ENCODE results near the gene CCP110. TPM values are rescaled to one million over a fixed set of nuclear protein-coding genes. Genes with fewer than 3 reads are reported as not detected.

The CCP110 gene
- total RNA-seq, 2 experiments from 2014 or later, result 28.7 to 30.4 TPM

GRCh38 chr16:19502395-19503131 lies 21.2 kb upstream of the CCP110 start:
- Mint-ChIP-seq H3K27ac (no peak overlapping the region), H3K4me3 (no peak overlapping the region), H3K27me3 (no peaks in the 10 kb centered on the region), H3K4me1 (no peaks in the 10 kb centered on the region), H3K36me3 (peaks cover 12% of the 10 kb centered on the region), H3K9me3 (no peaks in the 10 kb centered on the region)
- peak; percentile 52 for DNase-seq

- peaks cover 12% of the 10 kb centered on the region for H3K36me3 Mint-ChIP-seq
- H3K9me3 Mint-ChIP-seq, result no peaks in the 10 kb centered on the region
- H3K27me3 Mint-ChIP-seq, result no peaks in the 10 kb centered on the region
- no peak overlapping the region for H3K27ac Mint-ChIP-seq
- H3K4me1 Mint-ChIP-seq, result no peaks in the 10 kb centered on the region
- H3K4me3 Mint-ChIP-seq, result no peak overlapping the region
- DNase-seq, result no peak
Observed at GRCh38 chr16:19503461-19504075, 20.2 kb upstream of the CCP110 start.

GRCh38 chr16:19505600-19506303 lies 18.0 kb upstream of the CCP110 start:
- no peak for DNase-seq
- Mint-ChIP-seq H3K27ac (no peak overlapping the region), H3K4me3 (no peak overlapping the region), H3K27me3 (no peaks in the 10 kb centered on the region), H3K36me3 (peaks cover 12% of the 10 kb centered on the region), H3K9me3 (no peaks in the 10 kb centered on the region), H3K4me1 (no peaks in the 10 kb centered on the region)

GRCh38 chr16:19506965-19507364 lies 16.8 kb upstream of the CCP110 start:
- no peaks in the 10 kb centered on the region for H3K4me1 Mint-ChIP-seq
- no peaks in the 10 kb centered on the region for H3K9me3 Mint-ChIP-seq
- H3K27ac Mint-ChIP-seq, result no peak overlapping the region
- no peak overlapping the region for H3K4me3 Mint-ChIP-seq
- DNase-seq, result no peak
- peaks cover 8% of the 10 kb centered on the region for H3K36me3 Mint-ChIP-seq
- no peaks in the 10 kb centered on the region for H3K27me3 Mint-ChIP-seq

- DNase-seq, result no peak
- H3K27ac Mint-ChIP-seq, result no peak overlapping the region
- peaks cover 10% of the 10 kb centered on the region for H3K36me3 Mint-ChIP-seq
- H3K4me3 Mint-ChIP-seq, result no peak overlapping the region
- no peaks in the 10 kb centered on the region for H3K9me3 Mint-ChIP-seq
- no peaks in the 10 kb centered on the region for H3K27me3 Mint-ChIP-seq
- no peaks in the 10 kb centered on the region for H3K4me1 Mint-ChIP-seq
Observed at GRCh38 chr16:19507867-19508266, 15.9 kb upstream of the CCP110 start.

- H3K4me3 Mint-ChIP-seq, result no peak overlapping the region
- no peak overlapping the region for H3K27ac Mint-ChIP-seq
- H3K36me3 Mint-ChIP-seq, result peaks cover 34% of the 10 kb centered on the region
Observed at GRCh38 chr16:19512297-19512696, 11.4 kb upstream of the CCP110 start.

GRCh38 chr16:19513377-19514053 lies 10.2 kb upstream of the CCP110 start:
- no peak for DNase-seq
- Mint-ChIP-seq H3K36me3 (peaks cover 37% of the 10 kb centered on the region), H3K27ac (no peak overlapping the region), H3K9me3 (no peaks in the 10 kb centered on the region), H3K27me3 (no peaks in the 10 kb centered on the region), H3K4me1 (peaks cover 13% of the 10 kb centered on the region), H3K4me3 (no peak overlapping the region)

More at GRCh38 chr16:19512297-19512696, 11.4 kb upstream of the CCP110 start:
- DNase-seq, result no peak
- H3K9me3 Mint-ChIP-seq, result no peaks in the 10 kb centered on the region
- H3K4me1 Mint-ChIP-seq, result peaks cover 8% of the 10 kb centered on the region
- H3K27me3 Mint-ChIP-seq, result no peaks in the 10 kb centered on the region

GRCh38 chr16:19515757-19516156 lies 8.0 kb upstream of the CCP110 start:
- Mint-ChIP-seq H3K36me3 (peaks cover 41% of the 10 kb centered on the region), H3K27me3 (no peaks in the 10 kb centered on the region), H3K27ac (no peak overlapping the region), H3K4me1 (peaks cover 25% of the 10 kb centered on the region), H3K9me3 (no peaks in the 10 kb centered on the region), H3K4me3 (no peak overlapping the region)
- no peak for DNase-seq

- Mint-ChIP-seq H3K27ac (no peak overlapping the region), H3K4me1 (peaks cover 33% of the 10 kb centered on the region)
- no peak for DNase-seq
Observed at GRCh38 chr16:19517424-19518089, 6.2 kb upstream of the CCP110 start.

GRCh38 chr16:19518388-19518787 lies 5.4 kb upstream of the CCP110 start:
- H3K27ac Mint-ChIP-seq, result no peak overlapping the region
- DNase-seq, result no peak
- H3K4me1 Mint-ChIP-seq, result peaks cover 33% of the 10 kb centered on the region
- H3K27me3 Mint-ChIP-seq, result no peaks in the 10 kb centered on the region
- H3K4me3 Mint-ChIP-seq, result no peak overlapping the region
- H3K9me3 Mint-ChIP-seq, result no peaks in the 10 kb centered on the region
- H3K36me3 Mint-ChIP-seq, result peaks cover 28% of the 10 kb centered on the region

More at GRCh38 chr16:19517424-19518089, 6.2 kb upstream of the CCP110 start:
- Mint-ChIP-seq H3K27me3 (no peaks in the 10 kb centered on the region), H3K9me3 (no peaks in the 10 kb centered on the region), H3K4me3 (no peak overlapping the region), H3K36me3 (peaks cover 35% of the 10 kb centered on the region)

GRCh38 chr16:19520861-19521331 lies 2.8 kb upstream of the CCP110 start:
- Mint-ChIP-seq H3K36me3 (peaks cover 21% of the 10 kb centered on the region), H3K9me3 (no peaks in the 10 kb centered on the region), H3K27me3 (no peaks in the 10 kb centered on the region), H3K4me3 (peak overlapping the region; percentile 93), H3K4me1 (peaks cover 41% of the 10 kb centered on the region), H3K27ac (peak overlapping the region; percentile 87)
- DNase-seq, result peak; percentile 5

GRCh38 chr16:19521471-19522396 lies 2.0 kb upstream of the CCP110 start, which contains the start of gene GDE1:
TSS of gene GDE1 (minus strand) at chr16:19522098. CDS start at chr16:19521964, 134 bp downstream.
- peak within 1 kb of the TSS; percentile 87 for H3K27ac Mint-ChIP-seq
- peak within 1 kb of the TSS; percentile 93 for H3K4me3 Mint-ChIP-seq
- H3K27me3 Mint-ChIP-seq, result no peaks in the 10 kb centered on the region
- peak; percentile 93 for DNase-seq
- no peaks in the 10 kb centered on the region for H3K9me3 Mint-ChIP-seq
- H3K4me1 Mint-ChIP-seq, result peaks cover 38% of the 10 kb centered on the region
- H3K36me3 Mint-ChIP-seq, result peaks cover 23% of the 10 kb centered on the region

GRCh38 chr16:19522397-19522732 lies 1.4 kb upstream of the CCP110 start:
- H3K4me1 Mint-ChIP-seq, result peaks cover 32% of the 10 kb centered on the region
- no peaks in the 10 kb centered on the region for H3K9me3 Mint-ChIP-seq
- H3K4me3 Mint-ChIP-seq, result peak overlapping the region; percentile 93
- no peak for DNase-seq
- peak overlapping the region; percentile 67 for H3K27ac Mint-ChIP-seq
- H3K36me3 Mint-ChIP-seq, result peaks cover 18% of the 10 kb centered on the region
- H3K27me3 Mint-ChIP-seq, result no peaks in the 10 kb centered on the region
